MM.1S (cell line): ENCODE data around the gene RMI2.

Source experiments
- CTCF ChIP-seq: fragments of 300-600 bp; sonication (generic); IDR thresholded peaks from 2 replicates; pipeline ENCODE4 v1.5.1; 2016; ENCODE audit warnings: antibody characterized with exemption, low read length, mixed read lengths
- EZH2 ChIP-seq: fragments of 300-600 bp; sonication (generic); optimal IDR thresholded peaks from 2 replicates; pipeline ENCODE3; 2017; ENCODE audit warnings: low read depth, mild to moderate bottlenecking, antibody characterized with exemption, low read length, mixed read lengths
- EZH2phosphoT487 ChIP-seq: fragments of 300-600 bp; sonication (generic); IDR thresholded peaks from 2 replicates; pipeline ENCODE4 v1.6.1; 2018; ENCODE audit warnings: antibody characterized with exemption, low read length

GRCh38 chr16:11359370-11359769 lies 14.1 kb downstream of the RMI2 start:
- TF ChIP-seq CTCF = no peak
- TF ChIP-seq EZH2 = no peak
- TF ChIP-seq EZH2phosphoT487 = no peak
